ENCODE data around the gene CPNE4.

CPNE4 gene

GRCh38 chr3:131880948-131881347 is 153.9 kb downstream of the CPNE4 start:
- DNase-seq (ENCODE audit: low spot score) = no peak

GRCh38 chr3:131868203-131868602 is 166.6 kb downstream of the CPNE4 start:
- no peak for DNase-seq (ENCODE audit: low spot score)

GRCh38 chr3:131856171-131856570 is 178.6 kb downstream of the CPNE4 start:
- no peak for DNase-seq (ENCODE audit: low spot score)

- no peak for DNase-seq (ENCODE audit: low spot score)
These were observed 184.6 kb downstream of the CPNE4 start for GRCh38 chr3:131850223-131850622.

GRCh38 chr3:131849616-131850015 is 185.2 kb downstream of the CPNE4 start:
- DNase-seq (ENCODE audit: low spot score) = no peak

- no peak for DNase-seq (ENCODE audit: low spot score)
These were observed 186.8 kb downstream of the CPNE4 start for GRCh38 chr3:131847966-131848510.

GRCh38 chr3:131846296-131846924 is 188.4 kb downstream of the CPNE4 start:
- no peak for DNase-seq (ENCODE audit: low spot score)

GRCh38 chr3:131843174-131843573 is 191.6 kb downstream of the CPNE4 start:
- no peak for DNase-seq (ENCODE audit: low spot score)

- DNase-seq (ENCODE audit: low spot score) = no peak
These were observed 194.5 kb downstream of the CPNE4 start for GRCh38 chr3:131840156-131840797.

GRCh38 chr3:131835906-131836305 is 198.9 kb downstream of the CPNE4 start:
- no peak for DNase-seq (ENCODE audit: low spot score)

- no peak for DNase-seq (ENCODE audit: low spot score)
These were observed 203.2 kb downstream of the CPNE4 start for GRCh38 chr3:131831608-131832007.

- no peak for DNase-seq (ENCODE audit: low spot score)
These were observed 213.5 kb downstream of the CPNE4 start for GRCh38 chr3:131821191-131821762.

- DNase-seq (ENCODE audit: low spot score) = no peak
These were observed 215.3 kb downstream of the CPNE4 start for GRCh38 chr3:131819381-131820055.

- no peak for DNase-seq (ENCODE audit: low spot score)
These were observed 222.4 kb downstream of the CPNE4 start for GRCh38 chr3:131812433-131812832.

GRCh38 chr3:131811481-131811880 is 223.3 kb downstream of the CPNE4 start:
- no peak for DNase-seq (ENCODE audit: low spot score)

- no peak for DNase-seq (ENCODE audit: low spot score)
These were observed 227.0 kb downstream of the CPNE4 start for GRCh38 chr3:131807822-131808221.

GRCh38 chr3:131806736-131807135 is 228.1 kb downstream of the CPNE4 start:
- no peak for DNase-seq (ENCODE audit: low spot score)

- DNase-seq (ENCODE audit: low spot score) = peak; percentile 83
These were observed 230.2 kb downstream of the CPNE4 start for GRCh38 chr3:131804565-131805133.

- DNase-seq (ENCODE audit: low spot score) = no peak
These were observed 231.7 kb downstream of the CPNE4 start for GRCh38 chr3:131803113-131803512.

- no peak for DNase-seq (ENCODE audit: low spot score)
These were observed 232.8 kb downstream of the CPNE4 start for GRCh38 chr3:131802029-131802428.

GRCh38 chr3:131801566-131801965 is 233.2 kb downstream of the CPNE4 start:
- no peak for DNase-seq (ENCODE audit: low spot score)

- no peak for DNase-seq (ENCODE audit: low spot score)
These were observed 237.0 kb downstream of the CPNE4 start for GRCh38 chr3:131797776-131798175.
